Measurements from ENCODE around the gene C1QTNF8.

Gene C1QTNF8

GRCh38 chr16:1055557-1055924, 40.5 kb downstream of the C1QTNF8 start:
- DNase-seq = no peak

GRCh38 chr16:1054660-1055556, 41.1 kb downstream of the C1QTNF8 start:
- peak; percentile 86 for DNase-seq

GRCh38 chr16:1053700-1054368, 42.2 kb downstream of the C1QTNF8 start:
- peak; percentile 0 for DNase-seq

DNA sequence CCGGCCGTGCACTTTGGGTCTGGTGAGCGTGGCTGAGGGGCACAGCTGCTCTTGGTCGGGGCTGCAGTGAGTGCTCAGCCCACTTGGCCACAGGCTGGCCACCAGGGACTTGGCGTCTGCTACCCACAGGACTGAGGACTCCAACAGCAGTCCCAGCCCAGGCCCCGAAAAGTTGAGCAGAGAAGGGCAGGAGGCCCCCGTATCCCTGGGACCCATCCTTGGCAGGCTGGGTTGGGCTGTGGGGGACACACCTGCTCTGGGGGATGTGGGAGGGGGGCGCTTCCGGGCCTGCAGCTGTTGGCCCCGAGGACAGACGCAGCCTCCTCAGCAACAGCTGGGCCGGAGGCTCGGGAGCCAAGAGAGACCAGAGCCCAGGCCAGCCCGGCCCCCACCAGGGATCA, 42.9 kb downstream of the C1QTNF8 start:
- peak; percentile 45 for DNase-seq

GRCh38 chr16:1052721-1053120, 43.3 kb downstream of the C1QTNF8 start:
- no peak for DNase-seq

DNA sequence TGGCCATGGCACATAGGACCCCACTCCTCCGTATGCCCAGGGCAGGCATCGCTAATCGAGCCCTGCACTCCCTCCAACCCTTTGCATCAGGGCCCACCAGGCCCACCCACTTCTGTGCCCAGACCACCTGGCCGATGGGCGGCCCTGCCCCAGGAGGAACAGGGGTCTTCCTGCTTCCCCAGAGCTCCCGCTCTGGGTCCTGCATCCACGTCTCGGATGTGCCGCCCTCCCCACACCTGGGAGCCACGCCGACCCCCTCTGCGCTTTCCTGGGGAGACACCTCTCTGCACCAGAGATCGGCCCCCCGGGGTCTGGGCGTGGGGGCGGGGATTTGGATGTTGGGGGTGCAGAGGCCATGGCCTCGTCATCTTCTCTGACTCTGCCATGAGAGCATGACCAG, 44.6 kb downstream of the C1QTNF8 start:
- DNase-seq = no peak

GRCh38 chr16:1050921-1051320, 45.1 kb downstream of the C1QTNF8 start:
- no peak for DNase-seq

- no peak for DNase-seq
These were observed 45.5 kb downstream of the C1QTNF8 start for GRCh38 chr16:1050516-1050915.

GRCh38 chr16:1049976-1050247, 46.1 kb downstream of the C1QTNF8 start:
- DNase-seq = peak; percentile 0

DNA sequence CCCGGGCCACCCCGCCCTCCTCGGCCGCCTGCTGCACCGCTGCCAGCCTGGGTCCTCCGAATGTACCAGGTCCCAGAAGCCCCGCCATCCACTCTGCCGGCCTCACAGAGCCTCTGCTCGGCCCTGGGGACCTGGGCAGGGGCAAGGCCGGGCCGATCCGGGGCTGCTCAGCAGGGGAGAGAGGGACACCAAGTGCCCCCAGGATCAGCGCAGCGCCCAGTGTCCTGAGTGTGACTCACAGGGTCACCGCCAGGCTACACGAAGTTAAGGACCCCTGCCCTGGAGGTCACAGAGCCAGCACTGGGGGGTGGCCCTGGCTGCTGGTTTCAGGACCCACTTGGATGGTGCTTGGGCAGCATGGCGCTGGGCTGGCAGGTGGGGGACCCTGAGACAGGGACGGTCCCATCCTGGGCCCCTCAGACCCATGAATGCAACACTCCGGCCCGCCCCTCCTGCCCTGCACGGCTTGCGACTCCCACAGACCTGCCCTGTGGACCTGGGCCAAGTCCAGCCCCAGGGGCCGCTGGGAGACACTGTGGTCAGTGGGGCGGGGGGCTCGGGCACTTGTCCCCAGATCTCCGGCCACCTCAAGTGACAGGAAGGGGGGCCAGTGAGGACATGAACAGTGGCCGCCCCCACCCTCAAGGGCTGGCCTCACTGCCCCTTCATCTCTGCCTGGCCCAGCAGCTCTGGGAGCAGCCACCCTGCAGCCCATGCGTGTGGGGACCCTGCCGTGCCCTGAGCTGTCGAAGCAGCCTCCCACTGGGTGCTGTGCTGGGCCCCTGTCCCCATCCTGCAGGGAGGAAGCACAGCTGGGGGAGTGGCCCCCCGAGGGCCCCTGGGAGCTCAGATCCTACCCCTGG, 46.7 kb downstream of the C1QTNF8 start:
- DNase-seq = no peak

DNA sequence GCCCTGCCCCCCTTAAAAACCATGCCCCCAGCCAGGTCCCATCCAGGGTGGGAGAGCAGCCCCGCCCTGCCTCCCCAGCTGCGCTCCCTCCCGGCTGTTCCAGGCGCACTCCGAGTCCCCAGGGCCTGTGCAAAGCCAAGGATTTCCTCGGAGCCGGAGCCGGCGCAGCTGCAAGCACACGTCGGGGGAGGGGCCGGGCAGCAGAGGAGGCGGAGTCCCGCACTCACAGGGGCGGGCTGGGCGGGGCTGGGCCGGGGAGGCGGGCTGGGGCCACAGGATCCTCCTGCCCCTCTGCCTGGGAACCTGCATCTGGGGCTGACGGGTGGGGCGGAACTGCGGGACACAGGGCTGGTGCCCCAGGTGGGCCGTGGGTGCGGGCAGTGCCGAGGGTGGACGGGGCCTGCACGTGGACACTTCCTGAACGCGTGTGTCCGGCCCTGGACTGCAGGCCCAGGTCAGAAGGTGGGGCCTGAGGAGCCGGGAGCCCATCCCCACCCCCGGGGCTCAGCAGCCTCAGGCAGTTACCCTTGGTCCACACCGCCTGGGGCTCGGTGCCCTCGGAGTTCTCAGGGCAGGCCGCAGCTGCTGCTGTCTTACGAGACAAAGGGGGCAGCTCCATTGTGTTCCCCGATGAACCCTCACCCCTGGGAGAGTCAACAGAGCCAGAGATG, 47.5 kb downstream of the C1QTNF8 start:
- DNase-seq = peak; percentile 92

DNA sequence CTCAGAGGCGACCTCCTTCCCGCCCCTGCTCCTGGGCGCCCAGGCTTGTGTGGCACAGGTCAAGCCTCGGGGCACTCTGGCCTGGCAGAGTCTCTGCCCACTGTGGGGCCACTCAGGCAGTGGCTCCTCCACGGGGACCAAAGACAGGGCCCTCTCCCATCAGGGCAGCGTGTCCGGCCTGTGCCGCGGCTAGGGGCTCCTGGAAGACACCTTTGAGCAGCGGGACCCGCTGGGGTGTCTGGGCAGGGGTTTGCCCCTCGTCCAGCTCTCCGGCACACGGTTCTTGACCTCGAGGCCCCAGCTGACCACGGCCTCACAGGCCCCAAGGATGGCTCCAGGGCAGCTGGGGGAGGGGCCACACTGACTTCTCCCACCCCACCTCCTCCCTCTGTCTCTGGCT, 48.2 kb downstream of the C1QTNF8 start:
- DNase-seq = no peak

DNA sequence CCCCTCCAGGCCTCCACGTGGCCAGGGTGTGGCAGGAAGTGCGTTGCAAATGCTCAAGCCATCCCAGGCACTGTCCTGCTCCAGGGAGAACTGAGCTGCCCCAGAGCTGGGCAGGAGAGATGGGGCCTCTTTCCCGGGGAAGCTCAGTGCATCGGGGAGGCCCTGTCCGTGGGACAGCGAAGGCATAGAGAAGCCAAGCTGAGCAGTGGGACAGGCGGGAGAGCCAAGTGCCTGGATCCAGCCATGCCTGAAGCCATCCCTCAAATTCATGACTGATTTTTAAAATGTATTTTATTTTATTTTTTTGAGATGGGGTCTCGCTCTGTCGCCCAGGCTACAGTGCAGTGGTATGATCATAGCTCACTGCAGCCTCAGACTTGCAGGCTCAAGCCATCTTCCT, 48.9 kb downstream of the C1QTNF8 start:
- peak; percentile 0 for DNase-seq

- DNase-seq = peak; percentile 1
These were observed 49.8 kb downstream of the C1QTNF8 start for GRCh38 chr16:1045993-1046911.

DNA sequence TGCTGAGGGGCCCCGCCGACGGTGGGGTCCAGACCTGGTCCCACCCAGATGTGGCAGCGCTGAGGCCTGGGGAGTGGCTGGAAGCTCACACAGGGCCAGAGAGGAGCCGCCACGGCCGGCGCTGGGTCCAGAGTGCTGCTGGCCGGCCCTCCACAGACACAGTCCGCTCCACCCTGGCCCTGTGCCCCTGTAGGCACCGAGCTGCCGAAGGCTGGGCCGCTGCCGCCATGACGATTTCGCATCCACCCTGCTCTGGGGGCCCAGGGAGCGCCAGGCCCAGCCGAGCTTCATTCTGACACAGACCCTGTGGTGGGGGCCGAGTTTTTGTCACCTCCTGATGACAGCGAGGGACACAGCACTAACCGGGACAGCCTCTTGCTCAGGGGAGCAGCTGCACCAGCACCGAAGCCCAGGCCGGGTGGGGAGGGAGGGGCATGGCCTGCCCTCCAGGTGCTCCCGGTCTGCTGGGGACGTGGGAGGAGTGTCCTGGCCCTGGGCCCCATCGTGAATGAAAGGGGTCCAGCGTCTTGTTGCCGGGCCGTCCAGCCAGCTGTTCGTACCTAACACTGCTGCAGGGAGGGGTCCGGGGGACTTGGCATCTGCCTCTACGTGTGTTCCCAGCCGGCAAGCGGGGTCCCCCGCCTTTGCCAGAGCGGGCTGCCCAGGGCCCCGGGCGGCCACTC, 50.6 kb downstream of the C1QTNF8 start:
- peak; percentile 19 for DNase-seq

GRCh38 chr16:1044460-1045309, 51.4 kb downstream of the C1QTNF8 start:
- DNase-seq = peak; percentile 2

- DNase-seq = peak; percentile 48
These were observed 52.1 kb downstream of the C1QTNF8 start for GRCh38 chr16:1043881-1044451.

- peak; percentile 33 for DNase-seq
These were observed 53.2 kb downstream of the C1QTNF8 start for GRCh38 chr16:1042866-1043265.

DNA sequence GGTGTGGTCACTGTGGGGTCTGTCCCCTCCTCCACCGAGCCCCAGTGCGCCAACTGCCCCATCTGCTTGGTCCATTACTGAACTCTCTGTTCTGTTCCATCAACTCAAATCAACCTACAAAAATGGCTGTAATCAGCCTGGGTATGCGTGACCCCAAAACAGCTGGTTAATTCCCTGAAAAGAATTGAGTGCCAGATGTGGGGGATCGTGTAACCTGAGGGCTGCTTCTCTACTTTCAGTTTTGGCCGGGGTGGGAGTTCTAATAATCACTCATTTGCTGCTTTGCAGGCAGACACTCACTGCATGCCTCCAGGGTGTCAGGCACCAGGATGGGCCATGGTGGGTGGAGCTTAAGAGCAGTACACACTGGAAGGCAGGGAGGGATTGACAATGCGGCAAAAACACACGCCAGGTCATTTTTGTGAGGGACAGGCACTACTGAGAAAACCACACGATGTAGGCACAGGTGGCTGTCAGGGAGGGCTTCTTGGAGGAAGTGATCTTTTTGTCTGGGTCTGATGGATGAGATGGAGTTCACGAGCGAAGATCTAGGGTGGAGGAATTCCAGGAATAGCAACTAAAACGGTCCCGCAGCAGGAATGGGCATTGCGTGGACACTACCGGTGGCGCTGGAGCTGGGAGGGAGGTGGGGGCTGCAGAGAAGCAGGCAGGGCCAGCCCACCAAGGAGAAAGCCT, 53.8 kb downstream of the C1QTNF8 start:
- peak; percentile 2 for DNase-seq

Data from eye (tissue), 1 donor.